Measurements from ENCODE around the gene PACRG.

GRCh38 chr6:163179061-163179460 is 451.3 kb downstream of the PACRG start:
- TF ChIP-seq POLR2AphosphoS5 (IDR thresholded peaks at IDR 0.05; ENCODE audit: low read depth) (no peak), JUNB (IDR thresholded peaks at IDR 0.05; ENCODE audit: unreplicated experiment) (no peak), CTCF (conservative IDR thresholded peaks at IDR 0.05; ENCODE audit: low read depth in 2 of 2) (no peak), EZH2 (IDR thresholded peaks at IDR 0.05; ENCODE audit: low read depth, unreplicated experiment) (no peak), EZH2phosphoT487 (IDR thresholded peaks at IDR 0.05; ENCODE audit: unreplicated experiment) (no peak), STAT1 (IDR thresholded peaks at IDR 0.05; ENCODE audit: unreplicated experiment) (no peak), REST (IDR thresholded peaks at IDR 0.05; ENCODE audit: unreplicated experiment) (no peak), CREB1 (CRISPR knock-in tag; IDR thresholded peaks at IDR 0.05; ENCODE audit: low read depth) (no peak), ZNF114 (CRISPR knock-in tag; IDR thresholded peaks at IDR 0.05) (no peak), ZNF331 (CRISPR knock-in tag; IDR thresholded peaks at IDR 0.05; ENCODE audit: low read depth) (no peak)
